ENCODE data around the gene SERPINE2.
"Not testable (repeated sequence)": the region's sequence is repeated elsewhere in the genome, so short reads cannot be mapped to it uniquely, and the experiment has no call there.

SERPINE2 gene

DNA sequence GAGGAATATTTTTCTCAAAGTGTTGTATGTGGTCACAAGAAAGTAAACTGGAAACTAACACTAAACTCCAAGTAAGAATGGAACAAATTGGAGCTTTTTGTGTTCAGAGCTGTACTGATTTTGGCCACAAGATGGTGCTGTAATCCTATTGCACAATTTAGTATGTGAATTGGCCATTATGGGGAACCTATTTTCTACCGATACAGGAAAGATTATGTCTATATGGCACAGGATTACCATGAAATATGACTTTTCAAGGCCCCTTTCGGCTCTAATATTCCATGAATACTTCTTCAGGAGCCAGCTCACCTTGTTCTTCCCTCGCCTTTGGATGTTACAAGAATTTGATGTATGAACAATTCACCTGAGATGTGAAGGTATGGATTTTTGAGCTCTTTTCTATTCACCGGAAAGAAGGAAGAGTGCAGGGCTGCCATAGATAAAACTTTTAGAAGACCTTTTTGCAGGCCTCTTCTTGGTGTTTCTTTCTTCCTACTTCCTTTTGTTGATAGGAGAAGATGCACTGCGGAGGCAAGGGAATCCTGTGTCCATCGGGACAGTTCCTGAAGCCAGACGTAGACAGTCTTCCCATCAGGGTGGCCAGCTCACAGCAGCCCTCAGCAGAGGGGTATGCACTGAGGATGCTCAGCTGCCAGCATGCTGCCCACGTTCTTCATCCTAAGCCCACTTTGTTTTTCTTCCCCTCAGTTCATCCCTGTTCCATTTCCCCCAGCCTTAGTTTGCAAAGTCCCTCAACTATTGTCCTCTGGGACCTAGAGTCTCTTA lies 68.5 kb downstream of the SERPINE2 start:
- peak; percentile 27 to 68 for DNase-seq

DNA sequence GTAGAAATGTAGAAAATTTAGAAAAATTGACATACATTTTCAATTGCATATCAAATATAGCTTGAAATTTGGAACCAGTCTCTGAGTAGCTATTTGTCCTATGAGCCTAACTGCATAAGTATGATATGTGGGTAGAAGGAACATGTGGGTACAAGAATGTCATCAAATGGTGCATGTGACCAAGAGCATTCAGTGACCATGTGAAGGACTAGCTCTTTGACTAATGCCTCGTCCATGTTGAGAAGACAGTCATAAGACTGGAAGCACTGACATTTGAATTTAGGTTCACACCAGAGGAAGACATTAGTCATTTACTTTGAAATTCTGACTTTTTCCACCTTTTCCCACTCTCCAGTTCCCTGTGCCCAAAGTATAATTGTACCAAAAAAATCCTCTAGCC lies 69.2 kb downstream of the SERPINE2 start:
- DNase-seq, result no peak

DNA sequence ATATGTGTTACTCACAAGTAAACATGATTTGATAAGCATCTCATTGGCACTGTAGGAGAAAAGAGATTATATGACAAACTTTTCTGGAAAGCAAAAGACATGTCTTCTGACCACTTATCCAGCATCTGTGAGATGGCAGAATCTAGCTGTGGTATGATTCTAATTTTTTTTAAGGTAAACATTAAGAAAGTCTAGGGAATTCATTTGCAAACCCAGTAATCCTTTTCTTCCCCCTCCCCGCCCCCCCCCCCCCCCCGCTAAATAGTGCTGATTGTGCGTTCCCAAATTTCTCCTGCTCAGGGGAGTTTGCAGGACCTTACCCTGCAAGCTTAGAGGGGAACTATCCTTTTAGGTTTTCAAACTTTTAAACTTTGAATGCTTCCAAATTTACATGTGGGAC lies 69.8 kb downstream of the SERPINE2 start:
- no peak for DNase-seq

DNA sequence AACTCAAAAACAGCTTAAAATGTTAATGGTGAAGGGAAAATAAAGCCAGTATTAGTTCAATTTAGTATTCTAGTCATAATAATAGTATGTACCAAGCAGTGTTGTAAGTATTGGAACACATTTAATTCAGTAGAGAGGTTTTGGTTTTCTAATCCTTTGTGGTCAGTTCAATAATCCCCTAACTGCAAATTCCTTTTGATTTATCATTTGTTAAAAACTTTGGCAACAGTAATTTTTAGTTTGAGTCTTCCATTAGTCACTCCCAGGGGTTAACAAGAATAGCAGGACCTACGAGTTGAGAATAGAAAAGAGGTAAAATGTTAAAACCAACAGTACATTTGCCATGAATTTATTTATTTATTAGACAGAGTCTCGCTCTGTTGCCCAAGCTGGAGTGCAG lies 71.1 kb downstream of the SERPINE2 start:
- DNase-seq, result no peak

DNA sequence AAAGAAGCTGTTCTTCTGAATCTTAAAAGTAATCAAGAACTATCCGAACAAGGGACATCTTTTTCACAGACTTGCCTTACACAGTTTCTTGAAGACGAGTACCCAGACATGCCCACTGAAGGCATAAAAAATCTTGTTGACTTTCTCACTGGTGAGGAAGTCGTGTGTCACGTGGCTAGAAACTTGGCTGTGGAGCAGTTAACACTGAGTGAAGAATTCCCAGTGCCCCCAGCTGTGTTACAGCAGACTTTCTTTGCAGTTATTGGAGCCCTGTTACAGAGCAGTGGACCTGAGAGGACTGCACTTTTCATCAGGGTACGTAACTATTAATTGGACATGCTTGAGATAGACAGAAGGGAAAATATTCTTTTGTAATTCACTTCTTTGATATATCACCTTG lies 79.4 kb downstream of the SERPINE2 start:
- DNase-seq, result no peak

DNA sequence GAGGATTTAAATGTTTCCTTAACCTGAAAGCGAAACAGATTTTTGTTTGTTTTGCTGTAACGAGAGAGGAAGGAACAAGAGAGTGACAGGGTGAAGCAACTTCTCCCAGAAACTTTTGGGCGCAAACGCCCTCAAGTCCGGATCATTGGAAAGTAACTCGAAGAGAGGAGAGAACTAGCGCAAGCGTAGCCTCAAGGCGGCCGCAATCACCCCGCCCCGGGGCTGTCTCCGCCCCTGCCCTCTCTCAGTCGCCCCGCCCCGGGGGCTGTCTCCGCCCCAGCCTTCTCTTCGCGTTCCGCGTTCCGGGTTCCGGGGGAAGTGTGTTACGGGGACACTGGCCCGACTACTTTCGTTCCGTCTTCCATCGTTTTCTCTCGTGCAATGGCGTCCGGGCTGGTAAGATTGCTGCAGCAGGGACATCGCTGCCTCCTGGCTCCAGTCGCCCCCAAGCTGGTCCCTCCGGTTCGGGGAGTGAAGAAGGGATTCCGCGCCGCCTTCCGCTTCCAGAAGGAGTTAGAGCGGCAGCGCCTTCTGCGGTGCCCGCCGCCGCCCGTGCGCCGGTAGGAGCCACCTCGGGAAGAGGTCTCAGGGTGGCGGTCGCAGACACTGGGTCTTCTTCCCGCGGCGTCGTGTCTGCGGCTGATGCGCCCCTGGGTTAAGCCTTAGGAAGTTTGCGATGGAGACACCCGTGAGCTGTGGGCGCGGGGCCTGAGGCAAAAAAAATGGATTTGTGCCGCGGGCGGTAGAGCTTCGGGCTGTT lies 81.8 kb downstream of the SERPINE2 start, which contains the start of gene MRPL44:
Gene MRPL44, plus strand, starts transcription at position 372 of the 760 bp plus-strand sequence. Its CDS starts 10 bp downstream, at position 382.
- peak; percentile 94 to 96 for DNase-seq

DNA sequence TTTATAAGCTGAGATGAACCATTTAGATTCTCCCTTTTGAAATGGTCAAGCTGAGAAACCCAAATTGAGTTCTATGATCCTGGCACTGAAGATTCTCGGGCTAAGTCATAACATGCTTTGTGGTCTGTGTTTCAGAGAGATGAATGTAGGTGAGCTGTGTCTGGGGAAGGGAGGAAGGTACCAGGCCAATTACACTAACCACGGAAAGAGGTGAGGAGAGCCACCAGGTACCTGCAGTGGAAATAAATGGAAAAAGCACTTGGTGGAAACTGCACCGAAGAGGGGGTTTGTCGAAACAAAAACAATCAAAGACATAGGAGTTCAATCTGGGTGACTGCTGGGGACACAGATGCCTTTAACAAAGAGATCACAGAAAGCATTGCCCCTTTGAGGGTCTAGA lies 82.8 kb downstream of the SERPINE2 start:
- no peak for DNase-seq

DNA sequence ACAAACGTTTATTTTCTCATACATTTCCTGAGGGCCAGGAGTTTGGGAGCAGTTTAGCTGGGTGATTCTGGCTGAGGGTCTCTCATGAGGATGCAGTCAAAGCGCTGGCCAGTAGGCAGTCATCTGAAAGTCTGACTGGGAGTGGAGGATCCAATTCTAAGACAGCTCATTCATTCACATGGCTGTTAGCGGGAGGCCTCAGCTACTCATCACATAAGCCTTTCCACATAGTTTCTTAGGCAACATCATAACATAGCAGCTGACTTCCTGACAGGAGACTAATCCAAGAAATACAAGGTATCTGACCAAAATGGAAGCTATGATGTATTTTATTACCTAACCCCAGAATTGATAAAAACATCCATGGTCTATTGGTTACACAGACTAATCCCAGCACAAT lies 84.7 kb downstream of the SERPINE2 start:
- no peak for DNase-seq

DNA sequence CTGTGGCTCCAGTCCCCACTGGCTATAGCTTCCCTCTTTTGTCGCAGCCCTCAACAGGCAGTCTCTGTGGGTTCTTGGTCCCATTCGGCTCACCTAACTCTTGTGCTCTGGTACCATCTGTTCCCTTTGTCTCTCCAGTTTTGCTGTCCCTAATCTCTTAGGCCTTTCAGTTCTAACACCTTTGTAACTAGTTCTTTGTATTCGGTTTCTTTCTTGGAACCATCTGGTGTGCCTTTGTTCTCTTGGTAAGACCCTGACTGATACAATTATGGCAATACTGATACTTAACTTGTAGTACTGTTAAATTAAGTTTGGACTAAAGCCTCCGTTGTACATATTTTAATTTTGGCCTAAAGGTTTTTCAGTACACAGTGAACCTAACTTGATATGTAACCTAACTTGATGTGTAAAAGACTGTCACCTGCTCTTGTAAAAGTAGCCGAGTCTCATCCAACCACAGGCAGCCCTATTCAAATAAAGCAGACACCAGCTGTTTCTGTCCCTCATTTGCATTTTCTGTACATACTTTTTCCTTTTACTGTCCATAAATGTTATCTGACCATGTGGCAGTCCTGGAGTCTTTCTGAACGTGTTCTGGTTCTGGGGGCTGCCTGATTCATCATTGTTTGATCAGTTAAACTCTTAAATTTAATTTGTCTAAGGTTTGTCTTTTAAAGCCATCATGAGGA lies 86.7 kb downstream of the SERPINE2 start:
- DNase-seq, result no peak

DNA sequence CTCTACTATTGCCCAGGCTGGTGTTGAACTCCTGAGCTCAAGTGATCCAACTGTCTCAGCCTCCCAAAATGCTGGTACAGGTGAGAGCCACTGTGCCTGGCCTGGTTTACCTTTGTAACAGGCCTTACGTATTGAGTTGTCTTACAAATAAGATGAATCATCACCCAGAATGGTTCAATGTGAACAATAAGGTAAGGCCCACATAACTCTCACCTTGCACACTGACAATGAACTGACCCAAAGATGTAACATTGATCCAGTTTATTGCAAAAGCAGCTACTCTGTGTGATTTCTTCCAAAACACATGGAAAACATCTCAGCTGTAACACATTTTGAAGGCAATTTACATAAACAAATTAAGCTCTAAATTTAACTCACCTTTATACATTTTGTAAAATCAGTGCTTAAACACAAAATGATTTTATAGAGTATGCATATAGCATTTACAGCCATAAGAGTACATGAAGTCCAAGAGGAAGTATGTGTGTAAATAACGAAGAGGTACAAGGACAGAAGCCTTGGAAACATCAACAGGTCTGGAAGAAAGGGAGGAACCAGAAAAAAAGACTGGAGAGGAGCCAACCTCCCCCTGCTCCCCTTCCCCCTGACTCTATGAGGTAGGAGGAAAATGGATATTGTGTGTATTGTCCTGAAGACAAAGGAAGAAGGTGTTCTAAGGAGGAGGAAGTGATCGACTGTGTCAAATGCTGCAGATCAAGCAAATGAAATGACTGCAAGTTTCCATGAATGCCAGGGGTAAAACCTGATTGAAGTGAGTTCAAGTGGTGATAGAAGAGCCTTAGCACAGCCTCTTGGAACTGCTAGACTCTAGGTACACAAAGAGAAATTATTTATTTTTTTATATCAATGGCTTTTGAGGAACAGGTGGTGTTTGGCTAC lies 88.4 kb downstream of the SERPINE2 start:
- DNase-seq, result no peak

DNA sequence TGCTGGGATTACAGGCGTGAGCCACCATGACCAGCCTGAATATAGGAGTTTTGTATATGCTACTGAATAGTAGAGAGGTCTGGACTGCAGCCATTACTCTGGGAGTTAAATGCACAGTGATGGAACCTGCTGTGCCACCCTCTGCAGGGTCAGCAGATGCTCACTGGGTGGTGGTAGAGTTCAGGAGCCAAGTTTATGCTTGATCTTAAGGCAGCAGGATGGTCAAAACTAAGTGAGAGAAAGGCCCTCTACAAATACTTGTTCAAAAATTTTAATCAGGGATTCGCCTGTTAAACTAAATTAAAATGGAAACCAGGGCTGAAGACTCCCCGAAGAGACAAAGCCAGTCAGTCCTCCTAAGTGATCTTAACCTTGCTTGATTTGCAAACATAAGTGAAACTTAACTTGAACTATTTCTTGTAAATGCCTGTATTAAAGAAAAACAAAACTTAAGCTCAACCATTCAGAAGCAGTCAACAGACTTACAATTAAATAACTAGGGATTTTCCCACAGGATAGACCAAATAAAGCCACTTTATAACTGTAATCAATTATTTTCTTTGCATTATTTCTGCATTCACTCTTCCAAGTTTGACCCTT lies 89.7 kb downstream of the SERPINE2 start:
- DNase-seq, result no peak

DNA sequence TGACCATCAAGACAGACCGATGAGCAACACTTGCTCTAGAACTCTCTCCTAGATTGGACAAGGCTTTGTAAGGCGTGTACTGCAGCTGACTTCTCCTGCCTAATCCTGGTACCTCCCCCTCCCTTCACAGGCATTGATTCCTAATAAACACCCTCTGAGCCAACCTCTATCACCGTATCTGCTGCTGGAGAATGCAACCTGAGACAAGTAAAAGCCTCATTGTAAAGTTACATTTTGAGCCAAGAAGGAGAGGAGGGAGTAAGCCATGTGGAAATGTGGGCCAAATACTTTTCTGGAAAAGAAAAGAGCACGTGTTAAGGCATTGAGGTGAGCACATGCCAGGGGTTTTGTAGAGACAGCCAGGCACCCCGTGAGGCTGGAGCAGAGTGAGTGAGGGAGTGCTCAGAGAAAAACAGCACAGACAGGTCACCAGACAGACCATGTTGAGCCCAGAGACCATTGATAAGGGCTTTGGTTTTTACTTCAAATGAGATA lies 91.3 kb downstream of the SERPINE2 start:
- no peak for DNase-seq

DNA sequence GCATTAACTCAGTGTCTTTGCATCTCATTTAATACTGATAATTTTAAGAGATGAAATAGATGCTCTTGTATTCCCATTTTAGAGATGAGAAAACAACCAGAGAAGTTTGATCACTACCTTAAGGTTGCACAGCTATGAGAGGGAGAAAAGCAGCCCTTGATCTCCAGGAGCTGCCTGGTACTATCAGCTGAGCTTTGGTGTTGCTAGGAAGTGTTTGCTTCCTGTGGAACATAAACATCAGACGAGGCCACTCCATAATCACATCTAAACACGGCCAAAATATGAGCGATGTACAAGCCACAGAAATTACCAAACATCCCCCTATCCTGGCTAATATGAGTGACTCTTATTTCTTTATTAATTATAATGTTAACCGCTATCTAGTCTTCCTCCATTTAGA lies 93.3 kb downstream of the SERPINE2 start:
- no peak for DNase-seq

DNA sequence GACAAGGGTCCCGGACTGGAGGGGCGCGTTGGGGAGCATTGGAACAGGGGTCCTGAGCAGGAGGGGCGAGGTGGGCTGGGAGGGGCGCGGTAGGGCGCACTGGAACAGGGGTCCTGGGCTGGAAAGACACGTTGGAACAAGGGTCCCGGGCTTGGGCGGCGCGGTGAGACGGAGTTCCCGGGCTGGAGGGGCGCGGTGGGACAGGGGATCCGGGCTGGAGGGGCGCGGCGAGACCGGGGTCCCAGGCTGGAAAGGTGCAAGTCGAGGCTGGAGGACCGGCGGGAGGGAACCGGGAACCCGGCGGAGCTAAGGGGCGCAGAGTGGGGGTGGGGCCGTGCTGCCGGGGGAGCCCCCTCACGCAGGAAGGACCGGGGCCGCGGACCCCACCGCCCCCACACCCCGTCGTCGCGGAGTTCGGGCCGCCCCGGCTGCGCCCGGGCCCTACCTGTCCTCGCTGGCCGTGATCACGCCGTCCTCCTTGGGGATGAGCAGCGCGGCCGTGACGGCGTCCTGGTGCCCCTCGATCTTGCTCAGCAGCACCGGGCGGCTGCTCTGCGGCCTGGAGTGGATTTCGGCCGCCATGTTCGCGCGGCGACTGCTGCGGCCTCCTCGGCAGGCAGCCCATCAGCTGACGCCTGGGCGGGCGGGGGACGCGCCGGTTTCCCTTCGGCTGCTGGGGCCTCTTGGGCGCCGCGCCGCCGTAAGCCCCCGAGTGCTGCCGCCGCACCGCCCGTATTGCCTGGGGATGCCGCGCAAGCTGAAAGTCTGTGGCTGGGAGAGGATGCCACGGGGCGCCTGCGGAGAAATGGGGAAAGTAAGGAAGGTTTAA lies 94.2 kb downstream of the SERPINE2 start, which contains the start of gene WDFY1:
Gene WDFY1, minus strand, starts transcription at position 633 of the 829 bp plus-strand sequence. Its CDS starts 51 bp downstream, at position 582.
- DNase-seq, result peak; percentile 75 to 81

DNA sequence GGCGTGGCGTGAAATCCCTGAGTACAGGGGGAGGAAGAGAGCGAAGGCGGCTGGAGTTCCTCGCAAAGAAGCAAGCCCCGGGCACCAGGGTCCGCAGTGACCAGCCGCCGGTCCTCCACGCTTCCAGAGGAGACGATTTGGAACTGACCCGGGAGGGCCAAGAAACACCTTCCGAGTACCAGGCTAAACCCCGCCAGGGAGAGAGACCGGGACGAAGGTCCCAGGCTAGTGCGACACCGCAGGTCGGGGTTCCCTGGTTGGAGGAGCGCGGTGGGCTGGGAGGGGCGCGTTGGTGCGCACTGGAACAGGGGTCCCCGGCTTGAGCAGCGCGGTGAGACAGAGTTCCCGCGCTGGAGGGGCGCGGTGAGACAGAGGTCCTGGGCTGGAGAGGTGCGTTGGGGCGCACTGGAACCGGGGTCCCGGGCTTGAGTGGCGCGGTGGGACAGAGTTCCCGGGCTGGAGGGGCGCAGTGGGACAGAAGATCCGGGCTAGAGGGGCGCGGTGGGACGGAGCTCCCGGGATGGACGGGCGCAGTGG lies 94.9 kb downstream of the SERPINE2 start:
- no peak for DNase-seq

DNA sequence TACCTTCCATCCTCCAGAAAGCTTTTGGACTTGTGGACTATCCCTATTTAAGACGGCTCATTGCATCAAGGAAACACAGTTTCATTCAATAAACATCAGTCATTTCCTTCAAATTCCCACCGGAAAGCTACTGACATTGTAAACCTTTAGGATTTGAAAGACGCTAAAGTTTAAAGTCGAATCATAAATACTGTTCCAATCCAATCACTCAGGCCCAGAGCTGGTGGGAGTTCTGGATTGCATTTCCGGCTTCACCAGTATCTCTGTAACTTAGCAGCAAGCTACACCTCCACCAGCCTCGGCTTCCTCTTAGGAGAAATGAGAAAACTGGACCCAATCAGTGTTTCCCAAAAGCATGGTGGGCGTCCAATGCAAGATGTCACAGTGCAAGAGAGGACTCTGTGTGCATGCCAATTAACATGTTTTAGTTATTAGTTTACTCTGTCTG lies 95.5 kb downstream of the SERPINE2 start:
- no peak for DNase-seq

DNA sequence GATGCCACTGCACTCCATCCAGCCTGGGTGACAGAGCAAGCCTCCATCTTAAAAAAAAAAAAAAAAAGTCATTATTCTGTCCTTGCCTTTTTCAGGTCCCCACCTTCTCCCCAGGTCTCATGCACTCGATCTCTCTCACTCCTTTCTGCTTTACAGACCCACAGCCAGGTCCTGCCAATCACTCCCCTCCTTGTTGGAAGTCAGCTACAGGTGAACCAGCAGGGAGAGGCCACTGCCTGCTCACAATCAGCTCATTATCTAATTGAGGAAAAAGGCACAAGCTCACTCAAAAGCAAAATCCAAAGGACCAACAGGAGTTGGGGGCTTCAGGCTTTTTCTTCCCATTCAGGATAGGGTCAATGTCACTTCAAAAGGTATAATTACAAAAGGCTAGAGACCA lies 96.0 kb downstream of the SERPINE2 start:
- no peak for DNase-seq

DNA sequence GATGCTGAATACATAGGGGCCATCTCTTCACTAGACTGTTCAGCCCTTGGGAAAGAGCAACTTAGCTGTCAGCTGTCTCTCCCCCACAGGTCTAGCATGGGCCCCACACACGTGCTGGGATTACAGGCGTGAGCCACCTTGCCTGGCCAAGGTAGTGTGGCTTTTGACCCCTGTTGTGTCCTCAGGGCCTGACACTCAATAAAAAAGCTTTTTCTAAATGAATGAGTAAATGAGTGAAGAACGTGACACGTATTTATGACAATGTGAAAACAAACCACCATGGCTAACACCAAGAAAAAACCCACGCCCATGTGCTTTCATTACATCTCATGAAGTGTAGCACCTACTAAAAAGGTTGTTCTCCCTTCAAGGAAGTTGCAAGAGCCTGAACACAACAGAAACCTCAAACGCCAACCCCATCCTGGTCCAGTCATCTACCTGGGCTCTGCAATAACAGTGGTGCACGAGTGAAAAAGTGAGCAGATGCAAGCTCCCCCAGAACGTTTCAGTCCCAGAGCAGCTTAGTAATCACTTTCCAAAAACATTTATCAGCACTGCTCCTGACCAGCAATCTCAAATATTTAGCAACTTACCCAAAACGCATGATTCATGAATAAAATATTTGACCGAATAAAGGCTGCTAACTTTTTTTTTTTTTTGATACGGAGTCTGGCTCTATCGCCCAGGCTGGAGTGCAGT lies 97.4 kb downstream of the SERPINE2 start:
- DNase-seq, result peak; percentile 31 to 53

DNA sequence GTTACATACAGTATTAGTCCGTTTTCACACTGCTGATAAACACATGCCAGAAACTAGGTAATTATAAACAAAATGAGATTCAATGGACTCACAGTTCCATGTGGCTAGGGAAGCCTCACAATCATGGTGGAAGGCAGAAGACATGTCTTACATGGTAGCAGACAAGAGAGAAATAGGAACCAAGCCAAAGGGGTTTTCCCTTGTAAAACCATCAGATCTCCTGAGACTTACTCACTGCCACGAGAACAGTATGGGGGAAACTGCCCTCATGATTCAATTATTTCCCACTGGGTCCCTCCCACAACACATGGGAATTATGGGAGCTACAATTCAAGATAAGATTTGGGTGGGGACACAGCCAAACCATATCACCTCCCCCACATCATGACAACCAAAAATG lies 99.6 kb downstream of the SERPINE2 start:
- DNase-seq, result not testable (repeated sequence)

DNA sequence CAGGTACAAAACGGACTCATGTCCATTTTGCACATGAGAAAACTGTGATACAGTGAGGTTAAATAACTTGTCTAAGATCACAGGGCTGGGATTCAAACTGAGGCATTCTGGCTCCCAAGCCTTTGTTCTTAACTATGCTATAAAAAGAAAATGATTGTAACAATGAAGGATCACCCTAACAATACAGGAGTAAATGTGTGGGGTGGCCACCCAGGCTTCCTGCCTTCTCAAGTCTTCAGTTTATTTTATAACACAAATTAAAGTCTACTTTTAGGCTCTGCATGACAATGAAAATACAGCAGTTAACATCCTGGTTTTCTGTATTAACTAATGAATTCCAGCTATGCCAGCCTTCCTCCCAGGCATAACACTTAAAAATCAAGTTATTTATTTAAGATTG lies 101.6 kb downstream of the SERPINE2 start:
- no peak for DNase-seq

All from CD4-positive, alpha-beta T cell treated with Interleukin-4 for 1 hour (primary cell).